GM12878 (cell line): ENCODE results near the gene NDUFB11. TPM values are rescaled to one million over a fixed set of nuclear protein-coding genes. Genes with fewer than 3 reads are reported as not detected.

Experiments
- ATAC-seq: fragments of 200-7000 bp; cut with Tn5 transposase; 3 replicates; pipeline ENCODE4 v1.9.1; 2020; ENCODE audit warnings: mild to moderate bottlenecking, moderate library complexity
- BruUV-seq: library from RNA; stranded (reverse); fragments of 400-500 nt; replicated peaks from 2 replicates; lab custom pipeline; 2021; lab: Mats Ljungman, UMichigan
- CTCF ChIA-PET: fragments of 300-600 bp; sonication (Branson Sonifier 250); formaldehyde crosslinking; extraction: SDS; loops from one replicate; lab custom pipeline; 2021; ENCODE audit warnings: inconsistent platforms; lab: Yijun Ruan, JAX
- POLR2A ChIA-PET: fragments of 350-600 bp; formaldehyde crosslinking; extraction: SDS; loops from one replicate; lab custom pipeline; 2021; ENCODE audit warnings: inconsistent platforms; lab: Charles Lee
- RAD21 ChIA-PET: fragments of 300-600 bp; sonication (Branson Sonifier 250); formaldehyde crosslinking; loops from one replicate; lab custom pipeline; 2023; ENCODE audit warnings: antibody characterized with exemption; ENCODE audit not compliant: unreplicated experiment; lab: Charles Lee
- SMC1A ChIA-PET: fragments of 300-600 bp; sonication (Branson Sonifier 250); formaldehyde crosslinking; loops from one replicate; lab custom pipeline; 2023; ENCODE audit not compliant: unreplicated experiment, uncharacterized antibody; lab: Charles Lee
- DNase-seq: peaks from one replicate; pipeline ENCODE4 v3.0.0-alpha.2; 2011; ENCODE audit warnings: low read depth, low spot score
- FAIRE-seq: peaks from 3 replicates; lab custom pipeline; 2011; peaks lifted over from hg19 to GRCh38; lab: Jason Lieb, UNC
- H2AFZ ChIP-seq: 2 replicates; pipeline ENCODE4 v1.6.0; 2011; ENCODE audit warnings: low read depth, low read length, control low read depth; ENCODE audit not compliant: control insufficient read depth
- H3K27ac ChIP-seq: 2 replicates; pipeline ENCODE4 v1.5.1; 2011; ENCODE audit warnings: control low read depth; ENCODE audit not compliant: control insufficient read depth, insufficient read depth
- H3K27me3 ChIP-seq, 2 experiments: replicated peaks in 1 of 2; 2 replicates each; pipeline versions ENCODE4 v1.6.0 to v1.6.1; 2011; ENCODE audit warnings: low read length in 1 of 2; ENCODE audit not compliant: control insufficient read depth in 2 of 2, insufficient read depth in 2 of 2
- H3K36me3 ChIP-seq, 2 experiments: 2 replicates each; pipeline ENCODE4 v1.5.1; 2011; ENCODE audit warnings: low read length in 1 of 2; ENCODE audit not compliant: control insufficient read depth in 2 of 2, insufficient read depth in 2 of 2
- H3K4me1 ChIP-seq: 2 replicates; pipeline ENCODE4 v1.6.1; 2011; ENCODE audit warnings: mild to moderate bottlenecking, low read length, moderate library complexity, mixed read lengths; ENCODE audit not compliant: control insufficient read depth, insufficient read depth
- H3K4me2 ChIP-seq: 2 replicates; pipeline ENCODE4 v1.6.0; 2011; ENCODE audit warnings: control low read depth; ENCODE audit not compliant: control insufficient read depth, insufficient read depth
- H3K4me3 ChIP-seq: fragments of 200-600 bp; sonication (generic); 2 replicates; pipeline ENCODE4 v1.5.1; 2016
- H3K79me2 ChIP-seq: 2 replicates; pipeline ENCODE4 v1.6.0; 2011; ENCODE audit warnings: low read length; ENCODE audit not compliant: control insufficient read depth, insufficient read depth
- H3K9ac ChIP-seq: 2 replicates; pipeline ENCODE4 v1.8.0; 2011; ENCODE audit warnings: low read length, control low read depth, mixed read lengths; ENCODE audit not compliant: control insufficient read depth, insufficient read depth
- H3K9me3 ChIP-seq: replicated peaks from 3 replicates; pipeline ENCODE4 v1.5.1; 2011; ENCODE audit warnings: mild to moderate bottlenecking, low read length; ENCODE audit not compliant: control insufficient read depth, insufficient read depth
- H4K20me1 ChIP-seq: 2 replicates; pipeline ENCODE4 v1.6.0; 2011; ENCODE audit not compliant: control insufficient read depth, insufficient read depth
- CUX1 ChIP-seq: IDR thresholded peaks from 2 replicates; pipeline ENCODE4 v1.6.1; 2012; ENCODE audit warnings: improper control_type of control experiment, low read depth, low read length; ENCODE audit not compliant: insufficient replicate concordance
- E2F4 ChIP-seq: IDR thresholded peaks from 2 replicates; pipeline ENCODE4 v1.6.1; 2012; ENCODE audit warnings: low read depth, low read length, improper control_type of control experiment
- IRF4 ChIP-seq: IDR thresholded peaks from 2 replicates; pipeline ENCODE4 v1.6.1; 2011; ENCODE audit warnings: low read depth, low read length
- SRF ChIP-seq, 2 experiments: IDR thresholded peaks; 2 replicates each; pipeline ENCODE4 v1.6.1; 2011; ENCODE audit warnings: low read depth in 2 of 2, low read length in 2 of 2, mild to moderate bottlenecking in 1 of 2, moderate library complexity in 1 of 2
- SUZ12 ChIP-seq: fragments of 200-600 bp; sonication (generic); IDR thresholded peaks from one replicate; pipeline ENCODE4 v1.6.1; 2018; ENCODE audit warnings: antibody characterized with exemption, mild to moderate bottlenecking; ENCODE audit not compliant: unreplicated experiment
- TCF7 ChIP-seq: IDR thresholded peaks from 2 replicates; pipeline ENCODE4 v1.6.1; 2014; ENCODE audit warnings: antibody characterized with exemption, borderline replicate concordance
- ZBTB4 ChIP-seq: fragments of 450-650 bp; formaldehyde crosslinking; IDR thresholded peaks from 2 replicates; pipeline ENCODE4 v1.4.0; 2022; ENCODE audit warnings: mild to moderate bottlenecking, moderate library complexity
- WGBS: methylation state at CpG from one replicate; pipeline ENCODE4 v1.1.6; 2016; ENCODE audit warnings: low lambda C conversion rate; ENCODE audit not compliant: insufficient replicate concordance, insufficient coverage; ENCODE audit errors: missing lambda C conversion rate; 5-methylcytosine and 5-hydroxymethylcytosine counted together
- in situ Hi-C: fragments of 300-500 bp; cut with MboI; formaldehyde crosslinking; loops from 9 replicates; pipeline ENCODE4 v1.14.3; 2018; ENCODE audit warnings: mixed read lengths
- intact Hi-C: fragments of 100-400 bp; cut with micrococcal nuclease; formaldehyde crosslinking; loops from one replicate; pipeline ENCODE4 v1.14.2; 2022; ENCODE audit not compliant: unreplicated experiment
- polyA plus RNA-seq, 11 experiments: library from polyadenylated mRNA; depleted of rRNA in 4 of 11; unstranded in 6 of 11; stranded (reverse) in 5 of 11; fragments of >200 nt; fragmentation: Nextera tagmentation in 4 of 11; fragmentation: Illumina TruSeq in 1 of 11; extraction: Ambion mirVana in 4 of 11; extraction: Trizol in 1 of 11; gene quantifications; 1 replicate in 1 of 11; 2 replicates in 10 of 11; pipeline versions ENCODE4 v1.2.1 to v1.2.3, GENCODE V29; 2011 to 2016; ENCODE audit warnings: inconsistent platforms in 2 of 11, missing spikeins in 2 of 11, low read depth in 1 of 11
- total RNA-seq, 4 experiments: library from RNA; depleted of rRNA in 3 of 4; stranded (reverse); fragments of >200 nt in 3 of 4; fragmentation: Illumina TruSeq in 1 of 4; extraction: Trizol in 1 of 4; gene quantifications; 2 replicates each; pipeline versions ENCODE4 v1.2.1 to v1.2.3, GENCODE V29; 2013 to 2021

NDUFB11 gene
- total and polyA plus RNA-seq, 10 of the 15 experiments (the other 5 are each of a cell fraction or from before 2014, with no cell fraction given): 16.1 to 202 (median 83.3) TPM

GRCh38 chrX:47184486-47184885 is 40.0 kb upstream of the NDUFB11 start:
- TF ChIP-seq SRF (IDR thresholded peaks at IDR 0.05; ENCODE audit: low read depth in 2 of 2, low read length in 2 of 2) (no peak), CUX1 (no peak), E2F4 (no peak), ZBTB4 (CRISPR knock-in tag) (no peak), TCF7 (no peak), SUZ12 (no peak), IRF4 (no peak)
- ChIA-PET RAD21 (no interaction called here), SMC1A (interaction anchor here (0.6 kb wide), 1 partner anchor 38 kb away, joined by 3 read pairs; no protein-coding TSS in a partner anchor), POLR2A (no interaction called here), CTCF (no interaction called here)
- H3K79me2 ChIP-seq: no peaks in the 10 kb centered on the region
- no peaks in the 10 kb centered on the region for H3K9me3 ChIP-seq
- H2AFZ ChIP-seq: no peak overlapping the region
- H3K36me3 ChIP-seq: peaks cover 0 to 11% of the 10 kb centered on the region in 2 experiments; a peak in 3 of 4 replicates
- H3K4me2 ChIP-seq: no peak overlapping the region
- no peaks in the 10 kb centered on the region for H3K4me1 ChIP-seq
- no peak for ATAC-seq
- no peak overlapping the region for H3K27ac ChIP-seq
- no peak overlapping the region for H3K4me3 ChIP-seq
- no peaks in the 10 kb centered on the region for H4K20me1 ChIP-seq
- no peaks in the 10 kb centered on the region; a peak in 1 of 4 replicates for H3K27me3 ChIP-seq
- no peak for DNase-seq
- BruUV-seq: no TSS peak
- 48% methylated on average over 4 of the region's 4 CpGs for WGBS
- no peak overlapping the region for H3K9ac ChIP-seq
- no peak for FAIRE-seq
- intact Hi-C loops: no loop called here
- in situ Hi-C loops: no loop called here
